ENCODE measurements around the gene PTPRN2. TPM values are rescaled to one million over a fixed set of nuclear protein-coding genes. Genes with fewer than 3 reads are reported as not detected.

The PTPRN2 gene
- total RNA-seq, 1 experiment from 2014 or later = 0.11 TPM

DNA sequence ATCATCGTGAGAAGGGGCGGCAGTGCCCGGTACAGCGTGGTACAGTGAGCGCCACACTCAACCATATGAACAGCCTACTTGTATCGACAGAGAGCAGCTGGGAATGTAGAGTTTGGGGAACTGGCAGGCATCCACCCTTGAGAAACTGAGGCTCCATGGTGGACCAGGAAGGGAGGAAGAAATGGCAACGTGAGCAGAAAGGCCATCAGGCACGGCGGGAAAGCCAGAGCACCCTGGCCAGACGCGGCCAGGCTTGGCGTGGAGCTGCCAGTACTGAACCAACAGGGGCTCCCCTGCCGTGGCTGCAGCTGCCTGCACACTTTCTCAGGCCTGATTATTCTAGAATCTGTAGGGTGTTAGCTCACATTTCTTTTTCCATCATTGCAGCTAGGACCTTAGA, 442.3 kb downstream of the PTPRN2 start:
- POLR2A ChIA-PET (ENCODE audit: low non-redundant PET) = no interaction called here
- H3K27ac ChIP-seq (ENCODE audit: low read depth, low read length, poor library complexity, severe bottlenecking) = no peak overlapping the region
- H3K36me3 ChIP-seq (ENCODE audit: insufficient read depth, low read length, poor library complexity, severe bottlenecking) = no peaks in the 10 kb centered on the region
- H3K27me3 ChIP-seq (replicated peaks; ENCODE audit: insufficient read depth, low read depth, low read length, poor library complexity) = no peaks in the 10 kb centered on the region
- no TSS peak for BruUV-seq (replicated peaks)
- H3K9me3 ChIP-seq (ENCODE audit: low read depth, low read length, poor library complexity, severe bottlenecking) = peaks cover 50% of the 10 kb centered on the region
- no peak for TF ChIP-seq EZH2 (IDR thresholded peaks at IDR 0.05; ENCODE audit: borderline replicate concordance, low read depth, low read length, poor library complexity, severe bottlenecking)
- no peak overlapping the region for H3K4me3 ChIP-seq (ENCODE audit: low read depth, low read length, poor library complexity, severe bottlenecking)
- DNase-seq (ENCODE audit: low spot score) = no peak
- H3K4me1 ChIP-seq (ENCODE audit: insufficient read depth, low read length, poor library complexity, severe bottlenecking) = no peaks in the 10 kb centered on the region
- intact Hi-C loops (cut with micrococcal nuclease; ENCODE audit: unreplicated experiment) = no loop called here
- CTCF ChIA-PET = no interaction called here

DNA sequence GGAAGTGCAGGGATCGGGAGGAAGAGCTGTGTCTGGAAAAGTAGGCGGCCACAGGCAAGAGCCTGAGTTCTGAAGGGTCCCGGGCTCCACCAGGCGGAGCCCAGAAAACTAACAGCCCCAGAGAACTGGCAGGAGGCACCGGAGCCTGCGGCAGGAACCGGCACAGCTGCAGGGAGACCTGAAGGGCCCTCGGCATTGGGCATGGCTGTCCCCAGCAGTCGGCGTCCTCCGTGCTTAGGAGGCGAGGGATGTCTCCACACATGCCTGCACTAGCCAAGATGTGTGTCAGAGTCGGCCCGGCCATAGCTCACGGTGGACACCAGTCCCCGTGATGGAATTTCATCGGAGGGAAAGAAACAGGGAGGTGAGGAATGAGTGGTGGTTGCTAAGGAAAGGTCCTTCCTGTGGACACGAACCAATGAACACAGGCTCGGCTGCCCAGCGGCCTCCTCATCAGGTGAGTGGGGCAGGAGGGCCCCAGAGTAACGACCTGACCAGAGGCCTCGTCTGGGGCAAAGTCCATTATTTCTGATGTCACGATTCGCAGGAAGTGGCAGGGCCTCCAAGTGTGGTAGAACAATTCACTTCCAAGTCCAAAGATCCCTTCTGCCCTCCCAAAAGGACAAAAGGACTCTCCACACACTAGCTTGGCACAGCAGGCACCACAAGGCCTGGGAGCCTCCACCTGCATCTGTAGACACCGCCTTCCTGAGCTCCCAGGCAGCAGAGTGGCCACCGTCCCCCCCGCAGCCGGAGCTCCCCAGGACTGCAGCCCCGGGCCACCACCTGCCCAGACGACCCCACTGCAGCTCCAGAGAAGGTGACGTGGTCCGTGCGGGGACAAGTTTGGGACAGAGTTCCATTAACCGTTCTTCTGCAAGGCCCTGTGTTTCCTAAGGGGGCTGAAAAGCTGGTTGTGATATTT, 444.2 kb downstream of the PTPRN2 start:
- intact Hi-C loops (cut with micrococcal nuclease; ENCODE audit: unreplicated experiment) = no loop called here
- Histone ChIP-seq H3K27me3 (replicated peaks; ENCODE audit: insufficient read depth, low read depth, low read length, poor library complexity) (no peaks in the 10 kb centered on the region), H3K4me1 (ENCODE audit: insufficient read depth, low read length, poor library complexity, severe bottlenecking) (no peaks in the 10 kb centered on the region), H3K27ac (ENCODE audit: low read depth, low read length, poor library complexity, severe bottlenecking) (no peak overlapping the region), H3K4me3 (ENCODE audit: low read depth, low read length, poor library complexity, severe bottlenecking) (no peak overlapping the region), H3K9me3 (ENCODE audit: low read depth, low read length, poor library complexity, severe bottlenecking) (peaks cover 57% of the 10 kb centered on the region), H3K36me3 (ENCODE audit: insufficient read depth, low read length, poor library complexity, severe bottlenecking) (no peaks in the 10 kb centered on the region)
- TF ChIP-seq EZH2 (IDR thresholded peaks at IDR 0.05; ENCODE audit: borderline replicate concordance, low read depth, low read length, poor library complexity, severe bottlenecking) = no peak
- TF ChIP-seq, protein P1, sequence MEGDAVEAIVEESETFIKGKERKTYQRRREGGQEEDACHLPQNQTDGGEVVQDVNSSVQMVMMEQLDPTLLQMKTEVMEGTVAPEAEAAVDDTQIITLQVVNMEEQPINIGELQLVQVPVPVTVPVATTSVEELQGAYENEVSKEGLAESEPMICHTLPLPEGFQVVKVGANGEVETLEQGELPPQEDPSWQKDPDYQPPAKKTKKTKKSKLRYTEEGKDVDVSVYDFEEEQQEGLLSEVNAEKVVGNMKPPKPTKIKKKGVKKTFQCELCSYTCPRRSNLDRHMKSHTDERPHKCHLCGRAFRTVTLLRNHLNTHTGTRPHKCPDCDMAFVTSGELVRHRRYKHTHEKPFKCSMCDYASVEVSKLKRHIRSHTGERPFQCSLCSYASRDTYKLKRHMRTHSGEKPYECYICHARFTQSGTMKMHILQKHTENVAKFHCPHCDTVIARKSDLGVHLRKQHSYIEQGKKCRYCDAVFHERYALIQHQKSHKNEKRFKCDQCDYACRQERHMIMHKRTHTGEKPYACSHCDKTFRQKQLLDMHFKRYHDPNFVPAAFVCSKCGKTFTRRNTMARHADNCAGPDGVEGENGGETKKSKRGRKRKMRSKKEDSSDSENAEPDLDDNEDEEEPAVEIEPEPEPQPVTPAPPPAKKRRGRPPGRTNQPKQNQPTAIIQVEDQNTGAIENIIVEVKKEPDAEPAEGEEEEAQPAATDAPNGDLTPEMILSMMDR (conservative IDR thresholded peaks at IDR 0.05; ENCODE audit: low read depth, low read length) = no peak
- POLR2A ChIA-PET (ENCODE audit: low non-redundant PET) = interaction anchor here (0.5 kb wide), 1 partner anchor 401 kb away, joined by 11 read pairs; no protein-coding TSS in a partner anchor
- CTCF ChIA-PET = no interaction called here
- DNase-seq (ENCODE audit: low spot score) = no peak
- BruUV-seq (replicated peaks) = no TSS peak

DNA sequence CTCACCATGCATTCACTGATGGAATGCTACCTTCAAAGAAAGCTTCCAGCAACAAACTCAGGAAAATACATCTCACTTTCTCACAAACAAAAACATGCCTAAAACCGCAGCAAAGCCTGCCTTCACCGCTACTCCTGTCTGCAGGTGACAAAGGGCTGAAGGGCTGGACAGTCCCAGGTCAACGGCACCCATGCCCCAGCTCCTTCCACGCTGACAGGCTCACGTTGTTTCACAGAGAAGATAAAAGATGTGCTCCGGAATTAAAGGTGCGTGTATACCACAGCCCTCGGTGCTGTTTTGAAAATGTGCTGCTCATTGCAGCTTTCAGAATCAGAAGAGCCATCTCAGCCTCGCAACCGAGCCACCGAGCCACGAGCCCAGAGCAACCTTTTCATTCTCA, 445.0 kb downstream of the PTPRN2 start:
- H3K27ac ChIP-seq (ENCODE audit: low read depth, low read length, poor library complexity, severe bottlenecking) = no peak overlapping the region
- H3K27me3 ChIP-seq (replicated peaks; ENCODE audit: insufficient read depth, low read depth, low read length, poor library complexity) = no peaks in the 10 kb centered on the region
- BruUV-seq (replicated peaks) = no TSS peak
- DNase-seq (ENCODE audit: low spot score) = no peak
- no peaks in the 10 kb centered on the region for H3K4me1 ChIP-seq (ENCODE audit: insufficient read depth, low read length, poor library complexity, severe bottlenecking)
- no peak for TF ChIP-seq EZH2 (IDR thresholded peaks at IDR 0.05; ENCODE audit: borderline replicate concordance, low read depth, low read length, poor library complexity, severe bottlenecking)
- TF ChIP-seq, protein P1 (conservative IDR thresholded peaks at IDR 0.05; ENCODE audit: low read depth, low read length) = no peak
- H3K36me3 ChIP-seq (ENCODE audit: insufficient read depth, low read length, poor library complexity, severe bottlenecking) = no peaks in the 10 kb centered on the region
- intact Hi-C loops (cut with micrococcal nuclease; ENCODE audit: unreplicated experiment) = no loop called here
- H3K4me3 ChIP-seq (ENCODE audit: low read depth, low read length, poor library complexity, severe bottlenecking) = no peak overlapping the region
- POLR2A ChIA-PET (ENCODE audit: low non-redundant PET) = interaction anchor here (0.5 kb wide), 1 partner anchor 400 kb away, joined by 11 read pairs; no protein-coding TSS in a partner anchor
- H3K9me3 ChIP-seq (ENCODE audit: low read depth, low read length, poor library complexity, severe bottlenecking) = peaks cover 53% of the 10 kb centered on the region
- CTCF ChIA-PET = no interaction called here

Data from A673 (cell line).